GM18907 (cell line): ENCODE results near the gene FBXW4.

Experiments used
- ATAC-seq: cut with Tn5 transposase; IDR thresholded peaks from one replicate; pipeline ENCODE4 v1.9.1; 2021; ENCODE audit warnings: mild to moderate bottlenecking, moderate library complexity; ENCODE audit not compliant: unreplicated experiment

Gene FBXW4

GRCh38 chr10:101569323-101569621, 125.7 kb downstream of the FBXW4 start:
- ATAC-seq, result no peak

- ATAC-seq, result no peak
Measured at GRCh38 chr10:101568054-101568745, 126.8 kb downstream of the FBXW4 start.

- no peak for ATAC-seq
Measured at GRCh38 chr10:101567165-101568006, 127.6 kb downstream of the FBXW4 start.

GRCh38 chr10:101566333-101567164, 128.4 kb downstream of the FBXW4 start:
- no peak for ATAC-seq

- no peak for ATAC-seq
Measured at GRCh38 chr10:101565936-101566332, 129.0 kb downstream of the FBXW4 start.

GRCh38 chr10:101565370-101565900, 129.5 kb downstream of the FBXW4 start:
- no peak for ATAC-seq

- no peak for ATAC-seq
Measured at GRCh38 chr10:101564490-101564991, 130.4 kb downstream of the FBXW4 start.

GRCh38 chr10:101563497-101564040, 131.4 kb downstream of the FBXW4 start:
- no peak for ATAC-seq

- ATAC-seq, result no peak
Measured at GRCh38 chr10:101563007-101563406, 132.0 kb downstream of the FBXW4 start.

GRCh38 chr10:101562231-101562630, 132.7 kb downstream of the FBXW4 start:
- no peak for ATAC-seq

GRCh38 chr10:101561068-101561915, 133.7 kb downstream of the FBXW4 start:
- no peak for ATAC-seq
